ENCODE measurements around the gene TIMMDC1. TPM values are rescaled to one million over a fixed set of nuclear protein-coding genes. Genes with fewer than 3 reads are reported as not detected.

TIMMDC1 gene
- total and polyA plus RNA-seq, 2 of the 13 experiments (the other 11 are each of a cell fraction or from before 2014, with no cell fraction given), result 50.0 to 77.8 TPM

GRCh38 chr3:119463171-119464169 is 34.9 kb upstream of the TIMMDC1 start, which contains the start of gene TMEM39A (continued):
- TF ChIP-seq ZHX1 (CRISPR knock-in tag; IDR thresholded peaks at IDR 0.05; ENCODE audit: low read depth) (peak; percentile 98), RBAK (CRISPR knock-in tag; IDR thresholded peaks at IDR 0.05) (no peak), ZNF274 (CRISPR knock-in tag; IDR thresholded peaks at IDR 0.05) (no peak; the same call in 1 of the 2 replicates), ZFP36 (IDR thresholded peaks at IDR 0.05; ENCODE audit: borderline replicate concordance, low read depth, low read length, partially characterized antibody) (no peak), HOXA3 (CRISPR knock-in tag; IDR thresholded peaks at IDR 0.05) (peak; percentile 99), ZNF33A (CRISPR knock-in tag; IDR thresholded peaks at IDR 0.05; ENCODE audit: borderline replicate concordance) (0 out of 2 replicates have a peak, but pooled peaks have one; percentile 16), CCAR2 (optimal IDR thresholded peaks at IDR 0.05; ENCODE audit: low read depth, low read length) (no peak), THAP11 (CRISPR knock-in tag; IDR thresholded peaks at IDR 0.05) (peak; percentile 94), ZGPAT (CRISPR knock-in tag; IDR thresholded peaks at IDR 0.05) (peak; percentile 97), HIC2 (CRISPR knock-in tag; IDR thresholded peaks at IDR 0.05; ENCODE audit: low read depth) (no peak), HBP1 (CRISPR knock-in tag; IDR thresholded peaks at IDR 0.05; ENCODE audit: low read depth) (peak; percentile 69; the same call in 1 of the 2 replicates), KLF12 (CRISPR knock-in tag; IDR thresholded peaks at IDR 0.05; ENCODE audit: borderline replicate concordance) (peak; percentile 76; the same call in 1 of the 2 replicates), RFX5 (IDR thresholded peaks at IDR 0.05; ENCODE audit: low read depth, low read length) (peak; percentile 67; the same call in 1 of the 2 replicates), HDAC6 (IDR thresholded peaks at IDR 0.05; ENCODE audit: low read depth, low read length) (no peak), MTERF4 (CRISPR knock-in tag; IDR thresholded peaks at IDR 0.05) (0 out of 2 replicates have a peak, but pooled peaks have one; percentile 59), JDP2 (CRISPR knock-in tag; IDR thresholded peaks at IDR 0.05; ENCODE audit: borderline replicate concordance) (no peak), ZNF543 (CRISPR knock-in tag; IDR thresholded peaks at IDR 0.05) (peak; percentile 24; the same call in 1 of the 2 replicates), ZNF382 (CRISPR knock-in tag; IDR thresholded peaks at IDR 0.05; ENCODE audit: borderline replicate concordance) (no peak), IRX3 (CRISPR knock-in tag; IDR thresholded peaks at IDR 0.05; ENCODE audit: borderline replicate concordance, low read depth) (peak; percentile 41; the same call in 1 of the 2 replicates)

Data from HepG2 (cell line).